Adrenal gland (tissue), 12 donors: ENCODE results near the gene ZNF735. TPM values are rescaled to one million over a fixed set of nuclear protein-coding genes. Genes with fewer than 3 reads are reported as not detected.
"Not testable (repeated sequence)": the region's sequence is repeated elsewhere in the genome, so short reads cannot be mapped to it uniquely, and the experiment has no call there.

ENCODE experiments used
- DNase-seq, 7 donors: peaks; one replicate each; pipeline ENCODE4 v3.0.0-alpha.2; 2019 to 2020
- H3K27ac ChIP-seq, 5 donors: fragments of 200-600 bp; sonication (generic) in 4 of 5; 1 replicate in 3 of 5; 2 replicates in 2 of 5; pipeline versions ENCODE4 v1.5.1 to v1.8.0; 2016 to 2020; ENCODE audit warnings: mild to moderate bottlenecking in 1 of 5
- H3K27me3 ChIP-seq: fragments of 200-600 bp; 2 replicates; pipeline ENCODE4 v1.8.0; 2021
- H3K36me3 ChIP-seq, 2 donors: fragments of 200-600 bp; replicated peaks in 1 of 2; 1 replicate in 1 of 2; 2 replicates in 1 of 2; pipeline versions ENCODE4 v1.5.1 to v1.8.0; 2018 to 2022
- H3K4me1 ChIP-seq, 2 donors: fragments of 200-600 bp; replicated peaks in 1 of 2; 1 replicate in 1 of 2; 2 replicates in 1 of 2; pipeline versions ENCODE4 v1.5.1 to v1.8.0; 2018 to 2021
- H3K4me3 ChIP-seq, 4 donors: fragments of 200-600 bp; sonication (generic) in 3 of 4; one replicate each; pipeline ENCODE4 v1.5.1; 2016 to 2018
- H3K9me3 ChIP-seq, 3 donors: fragments of 200-600 bp; sonication (generic) in 1 of 3; replicated peaks in 1 of 3; 1 replicate in 2 of 3; 2 replicates in 1 of 3; pipeline versions ENCODE4 v1.5.1 to v1.8.0; 2016 to 2021
- POLR2A ChIP-seq, 2 donors: fragments of 450-650 bp; IDR thresholded peaks; one replicate each; pipeline ENCODE4 v1.6.1; 2017; ENCODE audit warnings: antibody characterized with exemption in 2 of 2, mild to moderate bottlenecking in 2 of 2, moderate library complexity in 1 of 2
- WGBS, 4 donors: extraction: QIAGEN DNeasy Blood & Tissue Kit in 2 of 4; methylation state at CpG; one replicate each; pipeline versions ENCODE4 v1.1.5 to v1.1.7; 2013 to 2017; 5-methylcytosine and 5-hydroxymethylcytosine counted together
- intact Hi-C, 2 donors: fragments of 100-400 bp; cut with DNase I; formaldehyde crosslinking; loops; one replicate each; pipeline versions ENCODE4 v1.14.1 to v1.15.0; 2022 to 2023
- polyA plus RNA-seq, 3 donors: library from polyadenylated mRNA; stranded (reverse); fragments of 200-250 nt in 2 of 3; fragments of 350-450 nt in 1 of 3; fragmentation: Illumina TruSeq in 1 of 3; extraction: RNeasy Lipid Tissue Mini Kit (QIAGEN cat#74804) in 1 of 3; gene quantifications; one replicate each; pipeline ENCODE4 v1.2.3, GENCODE V29; 2013 to 2014
- total RNA-seq, 9 donors: library from RNA; depleted of rRNA in 4 of 9; stranded (reverse); fragments of >200 nt in 4 of 9; fragments of 120-200 nt in 1 of 9; fragmentation: NEBNext Ultra II Directional in 1 of 9; extraction: Animal tissue kit (Norgen Biotek cat#: 25700) in 1 of 9; gene quantifications; one replicate each; pipeline versions ENCODE4 v1.1.0 to v1.2.4, GENCODE V29; 2013 to 2023
- TF ChIP-seq, protein P1 (sequence below), 6 experiments: fragments of 450-650 bp in 4 of 6; fragments of 200-600 bp in 2 of 6; sonication (generic) in 1 of 6; IDR thresholded peaks; 1 replicate in 5 of 6; 2 replicates in 1 of 6; pipeline versions ENCODE4 v1.5.1 to v1.8.0; 2016 to 2021; ENCODE audit warnings: antibody characterized with exemption in 6 of 6, mild to moderate bottlenecking in 2 of 6, moderate library complexity in 1 of 6
- donor health status: healthy with polysubstance abuse.
- donor health status: Bipolar disorder and iron deficiency.
- donor health status: DM: yes; HTN: yes; CAD: no.
- donor health status: DM: no; HTN: no; CAD: no.
- donor health status: DM: no; HTN: no; CAD: no.
- donor health status: DM: yes; HTN: yes; CAD: no.

The ZNF735 gene
- total and polyA plus RNA-seq, 12 donors = not detected

DNA sequence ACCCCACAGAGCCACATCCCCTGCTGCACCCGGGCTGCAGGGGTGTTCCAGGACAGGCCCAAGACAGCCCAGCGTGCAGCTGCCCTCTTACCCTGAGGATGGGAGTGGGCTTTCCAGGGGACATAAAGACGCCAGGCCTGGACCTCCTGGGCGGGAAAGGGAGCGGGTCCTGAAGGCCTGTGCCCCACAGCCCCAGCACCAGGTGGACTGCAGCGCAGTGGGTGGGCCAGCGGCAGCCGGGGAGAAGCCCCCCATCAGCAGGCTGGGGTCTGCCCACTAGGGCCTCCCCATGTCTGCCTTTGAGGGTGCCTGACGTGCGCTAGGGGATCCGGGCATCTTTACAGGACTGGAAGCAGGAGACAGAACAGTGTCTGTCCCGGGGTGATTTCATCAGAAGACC, 22.6 kb upstream of the ZNF735 start:
- Histone ChIP-seq H3K4me1 (no peaks in the 10 kb centered on the region), H3K4me3 (no peak overlapping the region), H3K9me3 (no peaks in the 10 kb centered on the region), H3K27me3 (peaks cover 18% of the 10 kb centered on the region), H3K36me3 (no peaks in the 10 kb centered on the region), H3K27ac (no peak overlapping the region)
- TF ChIP-seq, protein P1, sequence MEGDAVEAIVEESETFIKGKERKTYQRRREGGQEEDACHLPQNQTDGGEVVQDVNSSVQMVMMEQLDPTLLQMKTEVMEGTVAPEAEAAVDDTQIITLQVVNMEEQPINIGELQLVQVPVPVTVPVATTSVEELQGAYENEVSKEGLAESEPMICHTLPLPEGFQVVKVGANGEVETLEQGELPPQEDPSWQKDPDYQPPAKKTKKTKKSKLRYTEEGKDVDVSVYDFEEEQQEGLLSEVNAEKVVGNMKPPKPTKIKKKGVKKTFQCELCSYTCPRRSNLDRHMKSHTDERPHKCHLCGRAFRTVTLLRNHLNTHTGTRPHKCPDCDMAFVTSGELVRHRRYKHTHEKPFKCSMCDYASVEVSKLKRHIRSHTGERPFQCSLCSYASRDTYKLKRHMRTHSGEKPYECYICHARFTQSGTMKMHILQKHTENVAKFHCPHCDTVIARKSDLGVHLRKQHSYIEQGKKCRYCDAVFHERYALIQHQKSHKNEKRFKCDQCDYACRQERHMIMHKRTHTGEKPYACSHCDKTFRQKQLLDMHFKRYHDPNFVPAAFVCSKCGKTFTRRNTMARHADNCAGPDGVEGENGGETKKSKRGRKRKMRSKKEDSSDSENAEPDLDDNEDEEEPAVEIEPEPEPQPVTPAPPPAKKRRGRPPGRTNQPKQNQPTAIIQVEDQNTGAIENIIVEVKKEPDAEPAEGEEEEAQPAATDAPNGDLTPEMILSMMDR (IDR thresholded peaks at IDR 0.05) = no peak
- no peak for TF ChIP-seq POLR2A (IDR thresholded peaks at IDR 0.05)
- DNase-seq = no peak
- WGBS, 4 donors = 84 to 94% (median 88%) methylated on average over 4 to 12 of the region's 12 CpGs
- intact Hi-C loops = loop anchor here (5.0 kb wide), 1 partner anchor 433 kb away; no protein-coding TSS in a partner anchor

GRCh38 chr7:64187408-64187807, 19.6 kb upstream of the ZNF735 start:
- Histone ChIP-seq H3K4me3 (no peak overlapping the region), H3K9me3 (no peaks in the 10 kb centered on the region), H3K27ac (no peak overlapping the region), H3K4me1 (no peaks in the 10 kb centered on the region), H3K36me3 (no peaks in the 10 kb centered on the region), H3K27me3 (peaks cover 6% of the 10 kb centered on the region)
- 56 to 67% (median 67%) methylated on average over 3 of the region's 3 CpGs for WGBS, 4 donors
- no peak for DNase-seq
- TF ChIP-seq, protein P1 (IDR thresholded peaks at IDR 0.05) = no peak
- TF ChIP-seq POLR2A (IDR thresholded peaks at IDR 0.05) = no peak
- intact Hi-C loops = no loop called here

GRCh38 chr7:64192148-64192704, 14.8 kb upstream of the ZNF735 start:
- Histone ChIP-seq H3K9me3 (no peaks in the 10 kb centered on the region), H3K36me3 (no peaks in the 10 kb centered on the region), H3K4me1 (no peaks in the 10 kb centered on the region), H3K27me3 (no peaks in the 10 kb centered on the region), H3K4me3 (no peak overlapping the region), H3K27ac (no peak overlapping the region)
- intact Hi-C loops = no loop called here
- no peak for DNase-seq
- TF ChIP-seq POLR2A (IDR thresholded peaks at IDR 0.05) = no peak
- TF ChIP-seq, protein P1 (IDR thresholded peaks at IDR 0.05) = no peak
- WGBS, 4 donors = 90 to 93% (median 91%) methylated on average over 9 to 24 of the region's 24 CpGs

GRCh38 chr7:64192775-64193174, 14.2 kb upstream of the ZNF735 start:
- intact Hi-C loops = no loop called here
- no peaks in the 10 kb centered on the region for H3K4me1 ChIP-seq
- WGBS, 4 donors = 63 to 75% (median 72%) methylated on average over 1 to 8 of the region's 8 CpGs

GRCh38 chr7:64219710-64220298, 12.8 kb downstream of the ZNF735 start:
- H3K4me1 ChIP-seq, intact Hi-C loops, H3K27me3 ChIP-seq, H3K9me3 ChIP-seq, H3K27ac ChIP-seq, H3K36me3 ChIP-seq, H3K4me3 ChIP-seq, DNase-seq: not testable (repeated sequence)
- WGBS, 4 donors = 69 to 82% (median 73%) methylated on average over 5 of the region's 5 CpGs

More at GRCh38 chr7:64192775-64193174, 14.2 kb upstream of the ZNF735 start:
- H3K9me3 ChIP-seq = no peaks in the 10 kb centered on the region
- TF ChIP-seq, protein P1 (IDR thresholded peaks at IDR 0.05) = no peak
- no peak for TF ChIP-seq POLR2A (IDR thresholded peaks at IDR 0.05)
- no peaks in the 10 kb centered on the region for H3K36me3 ChIP-seq
- no peak overlapping the region for H3K27ac ChIP-seq
- no peak for DNase-seq
- no peak overlapping the region for H3K4me3 ChIP-seq
- H3K27me3 ChIP-seq = no peaks in the 10 kb centered on the region
